OCI-LY7 (cell line): Measurements from ENCODE around the gene DACT3.

ENCODE experiments used
- EZH2phosphoT487 ChIP-seq: fragments of 200-600 bp; sonication (generic); IDR thresholded peaks from 2 replicates; pipeline ENCODE4 v1.6.1; 2018; ENCODE audit warnings: low read depth, borderline replicate concordance, mild to moderate bottlenecking, mixed run types, antibody characterized with exemption, low read length, moderate library complexity, mixed read lengths
- TF ChIP-seq, protein P1 (sequence below): fragments of 200-600 bp; sonication (generic); conservative IDR thresholded peaks from 2 replicates; pipeline ENCODE4 v1.5.1; 2014; ENCODE audit warnings: mild to moderate bottlenecking, antibody characterized with exemption, low read length, moderate library complexity, mixed read lengths

DNA sequence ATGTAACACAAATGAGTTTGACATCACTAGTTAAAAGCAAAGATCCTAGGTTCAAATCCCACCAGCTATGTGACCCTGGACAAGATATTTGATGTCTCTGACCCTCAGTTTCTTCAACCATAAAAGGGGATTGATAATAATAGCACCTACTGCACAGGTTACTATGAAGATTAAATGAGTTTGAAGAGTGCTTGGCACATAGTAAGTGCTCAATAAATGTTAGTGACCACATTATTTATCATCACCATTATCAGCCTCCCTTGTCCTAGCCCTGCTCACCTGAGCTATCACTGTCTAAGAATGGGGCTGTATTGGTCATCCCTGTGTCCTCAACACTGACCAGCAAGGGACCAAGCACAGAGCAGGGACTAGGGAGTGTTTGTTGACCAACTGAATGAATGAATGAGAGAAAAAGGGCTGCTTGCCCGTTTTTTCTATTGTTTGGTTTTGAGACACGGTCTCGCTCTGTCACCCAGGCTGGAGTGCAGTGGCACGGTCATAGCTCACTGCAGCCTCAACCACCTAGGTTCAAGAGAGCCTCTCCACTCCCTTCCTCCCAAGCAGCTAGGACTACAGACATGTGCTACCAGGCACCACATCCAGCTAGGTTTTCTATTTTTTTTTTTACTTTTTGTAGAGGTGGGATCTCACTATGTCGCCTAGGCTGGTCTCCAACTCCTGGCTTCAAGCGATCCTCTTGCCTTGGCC, 26.6 kb upstream of the DACT3 start:
- TF ChIP-seq, protein P1, sequence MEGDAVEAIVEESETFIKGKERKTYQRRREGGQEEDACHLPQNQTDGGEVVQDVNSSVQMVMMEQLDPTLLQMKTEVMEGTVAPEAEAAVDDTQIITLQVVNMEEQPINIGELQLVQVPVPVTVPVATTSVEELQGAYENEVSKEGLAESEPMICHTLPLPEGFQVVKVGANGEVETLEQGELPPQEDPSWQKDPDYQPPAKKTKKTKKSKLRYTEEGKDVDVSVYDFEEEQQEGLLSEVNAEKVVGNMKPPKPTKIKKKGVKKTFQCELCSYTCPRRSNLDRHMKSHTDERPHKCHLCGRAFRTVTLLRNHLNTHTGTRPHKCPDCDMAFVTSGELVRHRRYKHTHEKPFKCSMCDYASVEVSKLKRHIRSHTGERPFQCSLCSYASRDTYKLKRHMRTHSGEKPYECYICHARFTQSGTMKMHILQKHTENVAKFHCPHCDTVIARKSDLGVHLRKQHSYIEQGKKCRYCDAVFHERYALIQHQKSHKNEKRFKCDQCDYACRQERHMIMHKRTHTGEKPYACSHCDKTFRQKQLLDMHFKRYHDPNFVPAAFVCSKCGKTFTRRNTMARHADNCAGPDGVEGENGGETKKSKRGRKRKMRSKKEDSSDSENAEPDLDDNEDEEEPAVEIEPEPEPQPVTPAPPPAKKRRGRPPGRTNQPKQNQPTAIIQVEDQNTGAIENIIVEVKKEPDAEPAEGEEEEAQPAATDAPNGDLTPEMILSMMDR, result no peak
- no peak for TF ChIP-seq EZH2phosphoT487
